ENCODE measurements around the gene MEIOB.

- TF ChIP-seq CTCF (conservative IDR thresholded peaks at IDR 0.05; ENCODE audit: low read depth, low read length) (no peak), EZH2 (IDR thresholded peaks at IDR 0.05; ENCODE audit: borderline replicate concordance, low read depth, low read length, poor library complexity, severe bottlenecking) (no peak)
Observed at GRCh38 chr16:1906846-1907165, 34.8 kb upstream of the MEIOB start.
